IMR-90 (cell line): ENCODE measurements around the gene CDC42EP1. TPM values are rescaled to one million over a fixed set of nuclear protein-coding genes. Genes with fewer than 3 reads are reported as not detected.

Experiments used
- ATAC-seq: fragments of 200-7000 bp; cut with Tn5 transposase; 2 replicates; pipeline ENCODE4 v1.9.1; 2020; ENCODE audit warnings: low read depth, mild to moderate bottlenecking, moderate library complexity
- BruUV-seq: library from RNA; stranded (reverse); fragments of 400-500 nt; replicated peaks from 2 replicates; lab custom pipeline; 2021; lab: Mats Ljungman, UMichigan
- CTCF ChIA-PET: fragments of 300-600 bp; formaldehyde crosslinking; extraction: SDS; loops from one replicate; lab custom pipeline; 2021; ENCODE audit warnings: antibody characterized with exemption; lab: Yijun Ruan, JAX
- POLR2A ChIA-PET: fragments of 300-600 bp; sonication (Branson Sonifier 250); formaldehyde crosslinking; loops from one replicate; lab custom pipeline; 2022; ENCODE audit warnings: antibody characterized with exemption; ENCODE audit not compliant: unreplicated experiment; lab: Charles Lee
- DNase-seq: peaks from one replicate; pipeline ENCODE4 v3.0.0; 2013
- H2AFZ ChIP-seq: replicated peaks from 2 replicates; pipeline ENCODE3; 2013; ENCODE audit warnings: low read length, mild to moderate bottlenecking; ENCODE audit not compliant: poor library complexity
- H2AK5ac ChIP-seq: 2 replicates; pipeline ENCODE4 v1.6.1; 2013; ENCODE audit warnings: low read depth, low read length, inconsistent platforms
- H2AK9ac ChIP-seq: replicated peaks from 2 replicates; pipeline ENCODE3; 2013; ENCODE audit warnings: mild to moderate bottlenecking, low read depth, low read length, moderate library complexity; ENCODE audit not compliant: poor library complexity
- H2BK120ac ChIP-seq: 2 replicates; pipeline ENCODE4 v1.6.1; 2013; ENCODE audit warnings: low read depth, low read length, inconsistent platforms
- H2BK15ac ChIP-seq: 3 replicates; pipeline ENCODE4 v1.6.1; 2013; ENCODE audit warnings: low read depth, low read length, inconsistent platforms
- H2BK20ac ChIP-seq: 2 replicates; pipeline ENCODE4 v1.6.1; 2013; ENCODE audit warnings: low read depth, mild to moderate bottlenecking, inconsistent platforms, low read length, moderate library complexity
- H2BK5ac ChIP-seq: 2 replicates; pipeline ENCODE4 v1.6.1; 2013; ENCODE audit warnings: mild to moderate bottlenecking, low read depth, low read length, inconsistent platforms; ENCODE audit not compliant: poor library complexity, severe bottlenecking
- H3K14ac ChIP-seq: replicated peaks from 2 replicates; pipeline ENCODE4 v1.6.1; 2013; ENCODE audit warnings: low read depth, low read length, inconsistent platforms
- H3K18ac ChIP-seq: 2 replicates; pipeline ENCODE4 v1.6.1; 2013; ENCODE audit warnings: low read depth, low read length, control low read depth
- H3K23ac ChIP-seq: 2 replicates; pipeline ENCODE4 v1.6.1; 2013; ENCODE audit warnings: low read depth, low read length, inconsistent platforms
- H3K27ac ChIP-seq: 2 replicates; pipeline ENCODE4 v1.5.1; 2013; ENCODE audit warnings: mild to moderate bottlenecking, control low read depth, low read length; ENCODE audit not compliant: insufficient read depth
- H3K27me3 ChIP-seq: 2 replicates; pipeline ENCODE4 v1.6.1; 2013; ENCODE audit warnings: low read length; ENCODE audit not compliant: control insufficient read depth, insufficient read depth
- H3K36me3 ChIP-seq: 2 replicates; pipeline ENCODE4 v1.6.1; 2013; ENCODE audit warnings: low read length, mixed read lengths; ENCODE audit not compliant: control insufficient read depth, insufficient read depth
- H3K4ac ChIP-seq: 2 replicates; pipeline ENCODE4 v1.6.1; 2013; ENCODE audit warnings: low read depth, low read length, inconsistent platforms
- H3K4me1 ChIP-seq: 2 replicates; pipeline ENCODE4 v1.6.1; 2013; ENCODE audit warnings: low read length, mixed read lengths; ENCODE audit not compliant: control insufficient read depth, insufficient read depth
- H3K4me2 ChIP-seq: 2 replicates; pipeline ENCODE4 v1.6.1; 2013; ENCODE audit warnings: low read depth, mild to moderate bottlenecking, control low read depth, low read length, moderate library complexity
- H3K4me3 ChIP-seq: 2 replicates; pipeline ENCODE4 v1.5.1; 2013; ENCODE audit warnings: low read depth, mild to moderate bottlenecking, control low read depth, low read length, moderate library complexity; ENCODE audit not compliant: insufficient read depth
- H3K56ac ChIP-seq: 2 replicates; pipeline ENCODE4 v1.6.1; 2013; ENCODE audit warnings: low read length, inconsistent platforms; ENCODE audit not compliant: insufficient read depth; ENCODE audit errors: extremely low read depth
- H3K79me1 ChIP-seq, 2 experiments: 2 replicates each; pipeline ENCODE4 v1.6.1; 2013; ENCODE audit warnings: low read length in 2 of 2, inconsistent platforms in 1 of 2, low read depth in 1 of 2
- H3K9ac ChIP-seq: 2 replicates; pipeline ENCODE4 v1.6.1; 2013; ENCODE audit warnings: low read depth, low read length, control low read depth
- H3K9me1 ChIP-seq: 2 replicates; pipeline ENCODE4 v1.6.1; 2013; ENCODE audit warnings: low read length, inconsistent platforms; ENCODE audit not compliant: insufficient read depth
- H3K9me3 ChIP-seq: 2 replicates; pipeline ENCODE4 v1.6.1; 2013; ENCODE audit warnings: low read length; ENCODE audit not compliant: control insufficient read depth, insufficient read depth
- H4K20me1 ChIP-seq: 2 replicates; pipeline ENCODE4 v1.6.1; 2013; ENCODE audit warnings: low read length, inconsistent platforms; ENCODE audit not compliant: insufficient read depth
- H4K5ac ChIP-seq: 2 replicates; pipeline ENCODE4 v1.6.1; 2013; ENCODE audit warnings: mild to moderate bottlenecking, low read depth, low read length, control low read depth
- H4K8ac ChIP-seq, 2 experiments: 2 replicates each; pipeline ENCODE4 v1.6.1; 2013; ENCODE audit warnings: low read depth in 2 of 2, low read length in 2 of 2, control low read depth in 1 of 2, inconsistent platforms in 1 of 2
- H4K91ac ChIP-seq: 2 replicates; pipeline ENCODE4 v1.6.1; 2013; ENCODE audit warnings: low read depth, low read length, inconsistent platforms; ENCODE audit not compliant: insufficient read depth
- BHLHE40 ChIP-seq: fragments of 150-350 bp; IDR thresholded peaks from 2 replicates; pipeline ENCODE4 v1.6.1; 2016; ENCODE audit warnings: mild to moderate bottlenecking, low read depth, low read length
- CHD1 ChIP-seq: IDR thresholded peaks from 2 replicates; pipeline ENCODE4 v1.6.1; 2012; ENCODE audit warnings: low read depth, low read length, improper control_type of control experiment
- MAFK ChIP-seq: IDR thresholded peaks from 2 replicates; pipeline ENCODE4 v1.6.1; 2012; ENCODE audit warnings: low read depth, low read length, improper control_type of control experiment
- MXI1 ChIP-seq: IDR thresholded peaks from 2 replicates; pipeline ENCODE4 v1.6.1; 2012; ENCODE audit warnings: low read depth, mild to moderate bottlenecking, low read length, moderate library complexity, borderline replicate concordance
- NFE2L2 ChIP-seq: fragments of 150-350 bp; IDR thresholded peaks from 2 replicates; pipeline ENCODE4 v1.6.1; 2016; ENCODE audit warnings: low read depth, mild to moderate bottlenecking, low read length
- POLR2A ChIP-seq: IDR thresholded peaks from 2 replicates; pipeline ENCODE4 v1.6.1; 2012; ENCODE audit warnings: mild to moderate bottlenecking, low read depth, low read length
- RCOR1 ChIP-seq: IDR thresholded peaks from 2 replicates; pipeline ENCODE4 v1.6.1; 2012; ENCODE audit warnings: mild to moderate bottlenecking, low read length, improper control_type of control experiment; ENCODE audit not compliant: insufficient replicate concordance
- RFX5 ChIP-seq: IDR thresholded peaks from 2 replicates; pipeline ENCODE4 v1.8.0; 2012; ENCODE audit warnings: low read depth, mild to moderate bottlenecking, low read length, moderate library complexity
- SMC3 ChIP-seq: fragments of 150-350 bp; IDR thresholded peaks from 2 replicates; pipeline ENCODE4 v1.6.1; 2016; ENCODE audit warnings: low read depth, mild to moderate bottlenecking, antibody characterized with exemption, low read length, moderate library complexity
- WGBS, 2 experiments: methylation state at CpG; one replicate each; pipeline versions ENCODE4 v1.1.5 to v1.1.7; 2013; ENCODE audit warnings: missing lambda C conversion rate in 2 of 2; ENCODE audit not compliant: insufficient read length in 1 of 2; ENCODE audit errors: extremely low coverage in 2 of 2; 5-methylcytosine and 5-hydroxymethylcytosine counted together
- dilution Hi-C: fragments of 300-500 bp; cut with HindIII; formaldehyde crosslinking; loops from one replicate; pipeline ENCODE4 v1.14.3; 2018; ENCODE audit warnings: low sequenced_read_pairs; ENCODE audit not compliant: unreplicated experiment
- in situ Hi-C: fragments of 300-500 bp; cut with MboI; formaldehyde crosslinking; loops from 3 replicates; pipeline ENCODE4 v1.14.3; 2019; ENCODE audit warnings: low sequenced_read_pairs, inconsistent platforms, mixed read lengths
- intact Hi-C: fragments of 100-400 bp; cut with micrococcal nuclease; formaldehyde crosslinking; loops from 2 replicates; pipeline ENCODE4 v1.10.0; 2022
- polyA plus RNA-seq, 3 experiments: library from polyadenylated mRNA; depleted of rRNA; stranded (reverse); fragments of >200 nt; gene quantifications; 2 replicates each; pipeline ENCODE4 v1.2.3, GENCODE V29; 2012; ENCODE audit warnings: low replicate concordance in 1 of 3
- total RNA-seq: library from RNA; depleted of rRNA; stranded (reverse); fragments of >200 nt; gene quantifications from 2 replicates; pipeline ENCODE4 v1.2.3, GENCODE V29; 2012
- TF ChIP-seq, protein P1 (sequence below): fragments of 150-350 bp; IDR thresholded peaks from 2 replicates; pipeline ENCODE4 v1.6.1; 2016; ENCODE audit warnings: low read depth, mild to moderate bottlenecking, low read length, moderate library complexity, borderline replicate concordance
- TF ChIP-seq, protein P2 (sequence below): fragments of 150-350 bp; IDR thresholded peaks from 2 replicates; pipeline ENCODE4 v1.6.1; 2017; ENCODE audit warnings: mild to moderate bottlenecking, antibody characterized with exemption, low read length, low read depth
- TF ChIP-seq, protein P3 (sequence below): conservative IDR thresholded peaks from 2 replicates; pipeline ENCODE4 v1.5.1; 2012; ENCODE audit warnings: mild to moderate bottlenecking, low read depth, low read length, improper control_type of control experiment

Gene CDC42EP1
- total and polyA plus RNA-seq, 2 of the 4 experiments (the other 2 are of a cell fraction) = 4.7 to 47.3 TPM

DNA sequence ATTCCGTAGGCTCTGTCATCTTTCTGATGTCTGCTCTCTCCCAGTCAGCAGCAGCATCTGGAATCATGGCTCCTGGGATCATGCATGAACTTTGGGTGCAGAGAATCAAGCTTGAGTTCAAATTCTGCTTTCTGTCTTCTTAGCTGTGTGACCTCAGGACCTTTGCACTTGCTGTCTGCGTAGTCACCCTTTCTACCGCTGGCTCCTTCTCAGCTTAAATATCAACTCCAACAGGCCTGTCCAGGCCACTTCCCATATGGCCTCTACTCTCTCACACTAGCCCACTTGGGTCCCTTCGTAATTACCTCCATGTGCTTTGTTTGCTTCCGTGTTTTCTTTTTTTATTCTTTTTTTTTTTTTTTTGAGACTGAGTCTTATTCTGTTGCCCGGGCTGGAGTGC lies 43.8 kb downstream of the CDC42EP1 start:
- H3K9me1 ChIP-seq = no peaks in the 10 kb centered on the region
- H3K9ac ChIP-seq = no peak overlapping the region
- H4K8ac ChIP-seq = no peak overlapping the region
- DNase-seq (no peak), ATAC-seq (no peak)
- H4K5ac ChIP-seq = no peak overlapping the region
- peaks cover 1 to 6% of the 10 kb centered on the region in 2 experiments; a peak in 3 of 4 replicates for H3K79me1 ChIP-seq
- CTCF ChIA-PET = interaction anchor here (0.7 kb wide), 1 partner anchor 344 kb away, joined by 3 read pairs; no protein-coding TSS in a partner anchor
- no peak overlapping the region for H2AFZ ChIP-seq
- no peak overlapping the region for H3K56ac ChIP-seq
- in situ Hi-C loops = no loop called here
- intact Hi-C loops = no loop called here
- H2BK120ac ChIP-seq = no peak overlapping the region
- H3K36me3 ChIP-seq = no peaks in the 10 kb centered on the region
- WGBS, 2 experiments = 80% methylated on average over 2 of the region's 6 CpGs; no CpG with 5 or more reads in 1 of the 2 experiments
- H4K91ac ChIP-seq = no peak overlapping the region
- H2BK20ac ChIP-seq = no peak overlapping the region
- no peak overlapping the region for H3K18ac ChIP-seq
- H3K14ac ChIP-seq = no peak overlapping the region
- peaks cover 11% of the 10 kb centered on the region for H3K27me3 ChIP-seq
- dilution Hi-C loops = no loop called here
- no peaks in the 10 kb centered on the region; the same call in 1 of the 2 replicates for H3K4me1 ChIP-seq
- TF ChIP-seq, protein P1, sequence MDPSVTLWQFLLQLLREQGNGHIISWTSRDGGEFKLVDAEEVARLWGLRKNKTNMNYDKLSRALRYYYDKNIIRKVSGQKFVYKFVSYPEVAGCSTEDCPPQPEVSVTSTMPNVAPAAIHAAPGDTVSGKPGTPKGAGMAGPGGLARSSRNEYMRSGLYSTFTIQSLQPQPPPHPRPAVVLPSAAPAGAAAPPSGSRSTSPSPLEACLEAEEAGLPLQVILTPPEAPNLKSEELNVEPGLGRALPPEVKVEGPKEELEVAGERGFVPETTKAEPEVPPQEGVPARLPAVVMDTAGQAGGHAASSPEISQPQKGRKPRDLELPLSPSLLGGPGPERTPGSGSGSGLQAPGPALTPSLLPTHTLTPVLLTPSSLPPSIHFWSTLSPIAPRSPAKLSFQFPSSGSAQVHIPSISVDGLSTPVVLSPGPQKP = no peak
- TF ChIP-seq, protein P2, sequence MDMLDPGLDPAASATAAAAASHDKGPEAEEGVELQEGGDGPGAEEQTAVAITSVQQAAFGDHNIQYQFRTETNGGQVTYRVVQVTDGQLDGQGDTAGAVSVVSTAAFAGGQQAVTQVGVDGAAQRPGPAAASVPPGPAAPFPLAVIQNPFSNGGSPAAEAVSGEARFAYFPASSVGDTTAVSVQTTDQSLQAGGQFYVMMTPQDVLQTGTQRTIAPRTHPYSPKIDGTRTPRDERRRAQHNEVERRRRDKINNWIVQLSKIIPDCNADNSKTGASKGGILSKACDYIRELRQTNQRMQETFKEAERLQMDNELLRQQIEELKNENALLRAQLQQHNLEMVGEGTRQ = no peak
- TF ChIP-seq MAFK (no peak), CHD1 (no peak), RCOR1 (no peak), POLR2A (no peak), BHLHE40 (no peak), NFE2L2 (no peak), SMC3 (no peak), MXI1 (no peak), RFX5 (no peak)
- TF ChIP-seq, protein P3, sequence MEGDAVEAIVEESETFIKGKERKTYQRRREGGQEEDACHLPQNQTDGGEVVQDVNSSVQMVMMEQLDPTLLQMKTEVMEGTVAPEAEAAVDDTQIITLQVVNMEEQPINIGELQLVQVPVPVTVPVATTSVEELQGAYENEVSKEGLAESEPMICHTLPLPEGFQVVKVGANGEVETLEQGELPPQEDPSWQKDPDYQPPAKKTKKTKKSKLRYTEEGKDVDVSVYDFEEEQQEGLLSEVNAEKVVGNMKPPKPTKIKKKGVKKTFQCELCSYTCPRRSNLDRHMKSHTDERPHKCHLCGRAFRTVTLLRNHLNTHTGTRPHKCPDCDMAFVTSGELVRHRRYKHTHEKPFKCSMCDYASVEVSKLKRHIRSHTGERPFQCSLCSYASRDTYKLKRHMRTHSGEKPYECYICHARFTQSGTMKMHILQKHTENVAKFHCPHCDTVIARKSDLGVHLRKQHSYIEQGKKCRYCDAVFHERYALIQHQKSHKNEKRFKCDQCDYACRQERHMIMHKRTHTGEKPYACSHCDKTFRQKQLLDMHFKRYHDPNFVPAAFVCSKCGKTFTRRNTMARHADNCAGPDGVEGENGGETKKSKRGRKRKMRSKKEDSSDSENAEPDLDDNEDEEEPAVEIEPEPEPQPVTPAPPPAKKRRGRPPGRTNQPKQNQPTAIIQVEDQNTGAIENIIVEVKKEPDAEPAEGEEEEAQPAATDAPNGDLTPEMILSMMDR = no peak
- H3K4me2 ChIP-seq = no peak overlapping the region
- H2BK15ac ChIP-seq = no peak overlapping the region
- H3K4ac ChIP-seq = no peak overlapping the region
- no peak overlapping the region for H2BK5ac ChIP-seq
- H4K20me1 ChIP-seq = 0 out of 2 replicates have a peak, but pooled peaks cover 3% of the 10 kb centered on the region
- H3K4me3 ChIP-seq = no peak overlapping the region
- no peak overlapping the region for H3K23ac ChIP-seq
- BruUV-seq = no TSS peak
- H3K27ac ChIP-seq = no peak overlapping the region
- H2AK9ac ChIP-seq = no peak overlapping the region
- H2AK5ac ChIP-seq = no peak overlapping the region
- POLR2A ChIA-PET = no interaction called here
- no peaks in the 10 kb centered on the region for H3K9me3 ChIP-seq
